ENCODE data around the gene LPAR2. TPM values are rescaled to one million over a fixed set of nuclear protein-coding genes. Genes with fewer than 3 reads are reported as not detected.

The LPAR2 gene
- total and polyA plus RNA-seq, 2 donors (not counting 3 experiments of a cell fraction or from before 2014, with no cell fraction given) = 4.7 to 5.0 TPM

- intact Hi-C loops (cut with micrococcal nuclease) = no loop called here
- H3K4me3 ChIP-seq (replicated peaks in 1 of 3; ENCODE audit: insufficient read depth in 1 of 3, low read depth in 1 of 3, low read length in 3 of 3) = no peak overlapping the region
- BruUV-seq (replicated peaks) = no TSS peak
- dilution Hi-C loops (cut with MboI; ENCODE audit: extremely low pct_ligation_motif_present, low sequenced_read_pairs) = no loop called here
- FAIRE-seq (no peak), DNase-seq (ENCODE audit: low read depth, low spot score) (no peak)
- no peaks in the 10 kb centered on the region for H3K27me3 ChIP-seq (ENCODE audit: control insufficient read depth in 2 of 2, insufficient read depth in 2 of 2, low read length in 2 of 2)
- no peaks in the 10 kb centered on the region for H4K20me1 ChIP-seq (replicated peaks; ENCODE audit: control insufficient read depth, extremely low read depth, insufficient read depth, low read length)
- ChIA-PET CTCF (no interaction called here), POLR2A (no interaction called here)
- H3K9me1 ChIP-seq (replicated peaks; ENCODE audit: control insufficient read depth, extremely low read depth, insufficient read depth, low read length) = no peaks in the 10 kb centered on the region
- no peak overlapping the region for H3K4me2 ChIP-seq (ENCODE audit: insufficient read depth, low read length)
- no peaks in the 10 kb centered on the region for H3K9me3 ChIP-seq (replicated peaks; ENCODE audit: control insufficient read depth, insufficient read depth, low read length)
- no peak overlapping the region for H3K27ac ChIP-seq (ENCODE audit: insufficient read depth, low read depth, low read length)
- H3K79me2 ChIP-seq (ENCODE audit: control insufficient read depth, insufficient read depth, low read length) = no peaks in the 10 kb centered on the region
- H2AFZ ChIP-seq (ENCODE audit: low read depth, low read length) = no peak overlapping the region
- no peaks in the 10 kb centered on the region for H3K4me1 ChIP-seq (ENCODE audit: control insufficient read depth, extremely low read depth, insufficient read depth, low read length)
- H3K9ac ChIP-seq (replicated peaks; ENCODE audit: extremely low read depth, insufficient read depth, low read length) = no peak overlapping the region
- TF ChIP-seq MAX (IDR thresholded peaks at IDR 0.05; ENCODE audit: insufficient read depth, insufficient read length) (no peak), GATA2 (IDR thresholded peaks at IDR 0.05; ENCODE audit: insufficient read depth, insufficient read length, low read depth, low read length) (no peak), FOS (IDR thresholded peaks at IDR 0.05; ENCODE audit: borderline replicate concordance, insufficient read depth, low read length) (no peak), POLR2AphosphoS5 (IDR thresholded peaks at IDR 0.05; ENCODE audit: insufficient read depth, low read depth, low read length) (no peak), EZH2 (IDR thresholded peaks at IDR 0.05; ENCODE audit: borderline replicate concordance, low read depth, low read length, severe bottlenecking) (no peak)
- H3K36me3 ChIP-seq (ENCODE audit: control insufficient read depth in 2 of 2, extremely low read depth in 1 of 2, insufficient read depth in 2 of 2, low read length in 2 of 2) = no peaks in the 10 kb centered on the region
These were observed 22.0 kb downstream of the LPAR2 start for GRCh38 chr19:19606021-19606420.

- dilution Hi-C loops (cut with MboI; ENCODE audit: extremely low pct_ligation_motif_present, low sequenced_read_pairs) = no loop called here
- Histone ChIP-seq H3K4me1 (ENCODE audit: control insufficient read depth, extremely low read depth, insufficient read depth, low read length) (no peaks in the 10 kb centered on the region), H3K9ac (replicated peaks; ENCODE audit: extremely low read depth, insufficient read depth, low read length) (no peak overlapping the region), H3K4me2 (ENCODE audit: insufficient read depth, low read length) (no peak overlapping the region), H2AFZ (ENCODE audit: low read depth, low read length) (no peak overlapping the region), H3K9me1 (replicated peaks; ENCODE audit: control insufficient read depth, extremely low read depth, insufficient read depth, low read length) (no peaks in the 10 kb centered on the region), H3K9me3 (replicated peaks; ENCODE audit: control insufficient read depth, insufficient read depth, low read length) (no peaks in the 10 kb centered on the region), H3K27ac (ENCODE audit: insufficient read depth, low read depth, low read length) (no peak overlapping the region), H3K79me2 (ENCODE audit: control insufficient read depth, insufficient read depth, low read length) (no peaks in the 10 kb centered on the region), H3K27me3 (ENCODE audit: control insufficient read depth in 2 of 2, insufficient read depth in 2 of 2, low read length in 2 of 2) (no peaks in the 10 kb centered on the region), H4K20me1 (replicated peaks; ENCODE audit: control insufficient read depth, extremely low read depth, insufficient read depth, low read length) (no peaks in the 10 kb centered on the region), H3K4me3 (replicated peaks in 1 of 3; ENCODE audit: insufficient read depth in 1 of 3, low read depth in 1 of 3, low read length in 3 of 3) (no peak overlapping the region), H3K36me3 (ENCODE audit: control insufficient read depth in 2 of 2, extremely low read depth in 1 of 2, insufficient read depth in 2 of 2, low read length in 2 of 2) (no peaks in the 10 kb centered on the region)
- ChIA-PET CTCF (interaction anchor here (1.0 to 1.5 kb wide), 3 partner anchors 48 to 71 kb away, joined by 3 to 4 read pairs (median 3); no protein-coding TSS in a partner anchor), POLR2A (no interaction called here)
- BruUV-seq (replicated peaks) = no TSS peak
- DNase-seq (ENCODE audit: low read depth, low spot score) (no peak), FAIRE-seq (no peak)
- TF ChIP-seq EZH2 (IDR thresholded peaks at IDR 0.05; ENCODE audit: borderline replicate concordance, low read depth, low read length, severe bottlenecking) (no peak), FOS (IDR thresholded peaks at IDR 0.05; ENCODE audit: borderline replicate concordance, insufficient read depth, low read length) (no peak), POLR2A (IDR thresholded peaks at IDR 0.05; ENCODE audit: low read depth, low read length) (no peak), MAX (IDR thresholded peaks at IDR 0.05; ENCODE audit: insufficient read depth, insufficient read length) (no peak), CTCF (IDR thresholded peaks at IDR 0.05; ENCODE audit: extremely low read depth in 1 of 2, insufficient read depth in 1 of 2, low read depth in 1 of 2, low read length in 2 of 2) (no peak), GATA2 (IDR thresholded peaks at IDR 0.05; ENCODE audit: insufficient read depth, insufficient read length, low read depth, low read length) (no peak), POLR2AphosphoS5 (IDR thresholded peaks at IDR 0.05; ENCODE audit: insufficient read depth, low read depth, low read length) (no peak), MYC (IDR thresholded peaks at IDR 0.05; ENCODE audit: low read depth, low read length) (no peak), JUN (IDR thresholded peaks at IDR 0.05; ENCODE audit: borderline replicate concordance, insufficient read depth, insufficient read length, low read depth) (no peak)
- intact Hi-C loops (cut with micrococcal nuclease) = no loop called here
These were observed 25.2 kb downstream of the LPAR2 start for GRCh38 chr19:19602713-19603324.

Measured in endothelial cell of umbilical vein (primary cell).